HG03378 (cell line): ENCODE data around the gene PAM16.
"Not testable (repeated sequence)": the region's sequence is repeated elsewhere in the genome, so short reads cannot be mapped to it uniquely, and the experiment has no call there.

Experiments used
- ATAC-seq: cut with Tn5 transposase; IDR thresholded peaks from one replicate; pipeline ENCODE4 v1.9.1; 2021; ENCODE audit warnings: mild to moderate bottlenecking, moderate library complexity; ENCODE audit not compliant: unreplicated experiment

The PAM16 gene

GRCh38 chr16:4337540-4338088, 13.5 kb downstream of the PAM16 start:
- ATAC-seq: no peak

GRCh38 chr16:4336701-4337539, 14.2 kb downstream of the PAM16 start:
- ATAC-seq: no peak

- no peak for ATAC-seq
Observed at GRCh38 chr16:4334724-4335495, 16.2 kb downstream of the PAM16 start.

DNA sequence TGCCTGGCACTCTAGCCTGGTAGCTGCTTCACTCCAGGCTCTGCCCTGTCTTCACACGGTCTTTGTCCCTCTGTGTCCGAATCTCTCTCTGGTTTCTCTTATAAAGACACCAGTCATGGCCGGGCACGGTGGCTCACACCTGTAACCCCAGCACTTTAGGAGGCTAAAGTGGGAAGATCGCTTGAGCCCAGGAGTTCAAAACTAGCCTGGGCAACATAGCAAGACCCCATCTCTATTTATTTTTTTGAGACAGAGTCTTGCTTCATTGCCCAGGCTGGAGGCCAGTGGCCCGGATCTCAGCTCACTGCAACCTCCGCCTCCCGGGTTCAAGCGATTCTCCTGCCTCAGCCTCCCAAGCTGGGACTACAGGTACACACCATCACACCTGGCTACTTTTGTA, 17.4 kb downstream of the PAM16 start:
- ATAC-seq: not testable (repeated sequence)

GRCh38 chr16:4333308-4333638, 17.8 kb downstream of the PAM16 start:
- ATAC-seq: no peak

DNA sequence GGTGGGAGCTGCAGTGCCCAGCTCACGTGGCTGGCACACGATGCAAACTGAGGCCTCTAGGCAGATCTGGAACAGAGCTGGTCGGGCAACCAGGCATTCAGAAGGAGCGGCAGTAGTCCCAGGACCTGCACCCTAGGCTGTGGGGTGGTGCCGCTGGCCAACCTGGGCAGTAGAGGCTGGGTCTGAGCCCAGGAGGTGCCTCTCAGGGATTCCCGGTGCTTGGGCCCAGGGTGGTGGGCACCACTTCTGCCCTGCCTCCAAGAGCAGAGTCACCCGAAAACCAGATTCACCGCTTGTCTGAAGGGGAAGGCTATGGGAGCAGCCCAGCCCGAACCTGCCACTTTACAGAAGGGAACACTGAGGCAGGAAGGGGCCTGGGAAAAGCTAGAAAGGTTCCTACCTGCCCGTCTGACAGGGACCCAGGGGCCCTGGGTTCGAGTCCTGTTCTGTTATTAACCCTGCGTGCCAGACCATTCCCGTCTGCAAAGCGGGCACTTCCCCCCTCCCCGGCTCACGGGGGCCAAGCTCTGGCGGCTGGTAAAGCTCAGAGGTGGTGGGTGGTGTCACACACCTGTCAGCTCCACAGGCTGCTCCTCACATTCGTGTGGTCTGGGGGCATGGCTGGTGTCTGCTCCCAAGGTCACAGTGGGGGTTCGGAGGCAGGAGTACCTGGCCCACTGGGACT, 18.4 kb downstream of the PAM16 start:
- no peak for ATAC-seq

- ATAC-seq: no peak
Observed at GRCh38 chr16:4332083-4332482, 19.0 kb downstream of the PAM16 start.

- ATAC-seq: no peak
Observed at GRCh38 chr16:4330277-4330874, 20.7 kb downstream of the PAM16 start.

- ATAC-seq: no peak
Observed at GRCh38 chr16:4328782-4329775, 22.0 kb downstream of the PAM16 start.

- no peak for ATAC-seq
Observed at GRCh38 chr16:4328046-4328781, 22.9 kb downstream of the PAM16 start.

- ATAC-seq: no peak
Observed at GRCh38 chr16:4327386-4328045, 23.6 kb downstream of the PAM16 start.

DNA sequence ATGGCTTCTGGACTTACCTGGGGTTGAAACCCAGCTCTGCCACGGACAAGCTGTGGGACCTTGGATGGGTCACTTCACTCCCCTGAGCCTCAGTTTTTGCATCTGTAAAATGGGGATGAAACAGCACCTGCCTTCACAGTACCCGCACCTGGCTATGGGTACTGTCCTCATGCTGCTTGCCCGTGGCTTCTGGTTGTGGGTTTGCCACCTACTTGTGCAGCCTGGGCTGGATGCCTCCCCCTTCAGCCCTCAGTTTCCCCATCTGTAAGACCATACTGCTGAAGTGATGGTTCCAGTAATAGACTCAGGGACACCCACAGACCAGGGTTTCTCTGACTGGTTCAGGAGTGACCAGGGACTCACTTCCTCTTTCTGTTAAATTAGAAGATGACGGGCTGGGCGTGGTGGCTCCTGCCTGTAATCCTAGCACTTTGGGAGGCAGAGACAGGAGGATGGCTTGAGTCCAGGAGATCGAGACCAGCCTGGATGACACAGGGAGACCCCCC, 25.8 kb downstream of the PAM16 start:
- no peak for ATAC-seq

- no peak for ATAC-seq
Observed at GRCh38 chr16:4324492-4325252, 26.4 kb downstream of the PAM16 start.

DNA sequence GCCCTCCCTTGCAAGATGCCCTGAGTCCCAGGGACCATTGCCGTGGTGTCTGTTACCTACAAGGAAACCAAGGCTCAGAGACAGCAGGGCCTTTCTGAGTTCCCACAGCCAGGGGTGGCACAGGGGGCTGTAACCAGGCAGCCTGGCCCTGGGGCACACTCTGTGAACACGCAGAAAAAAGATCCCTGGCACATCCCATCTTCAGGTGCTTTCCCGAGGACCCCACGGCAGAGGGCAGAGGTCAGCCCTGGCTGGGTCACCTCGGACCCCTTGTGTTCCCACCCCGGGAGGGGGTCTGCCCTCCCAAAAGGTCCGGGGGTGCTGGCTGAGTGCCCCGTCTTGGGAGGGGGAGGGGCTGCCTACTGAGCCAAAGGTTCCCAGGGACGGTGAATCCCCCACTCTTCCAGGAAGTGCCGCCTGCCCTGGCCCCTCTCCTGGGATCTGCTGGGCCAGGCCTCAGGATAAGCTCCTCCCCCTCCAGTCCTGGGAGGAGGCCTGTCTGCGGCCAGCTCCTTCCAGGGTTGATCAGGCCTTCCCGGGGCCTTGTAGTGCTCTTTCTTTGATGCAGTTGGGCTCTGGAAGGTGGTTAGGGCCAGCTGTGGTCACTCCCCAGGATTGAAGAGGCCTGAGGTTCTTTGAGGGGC, 27.2 kb downstream of the PAM16 start:
- no peak for ATAC-seq

DNA sequence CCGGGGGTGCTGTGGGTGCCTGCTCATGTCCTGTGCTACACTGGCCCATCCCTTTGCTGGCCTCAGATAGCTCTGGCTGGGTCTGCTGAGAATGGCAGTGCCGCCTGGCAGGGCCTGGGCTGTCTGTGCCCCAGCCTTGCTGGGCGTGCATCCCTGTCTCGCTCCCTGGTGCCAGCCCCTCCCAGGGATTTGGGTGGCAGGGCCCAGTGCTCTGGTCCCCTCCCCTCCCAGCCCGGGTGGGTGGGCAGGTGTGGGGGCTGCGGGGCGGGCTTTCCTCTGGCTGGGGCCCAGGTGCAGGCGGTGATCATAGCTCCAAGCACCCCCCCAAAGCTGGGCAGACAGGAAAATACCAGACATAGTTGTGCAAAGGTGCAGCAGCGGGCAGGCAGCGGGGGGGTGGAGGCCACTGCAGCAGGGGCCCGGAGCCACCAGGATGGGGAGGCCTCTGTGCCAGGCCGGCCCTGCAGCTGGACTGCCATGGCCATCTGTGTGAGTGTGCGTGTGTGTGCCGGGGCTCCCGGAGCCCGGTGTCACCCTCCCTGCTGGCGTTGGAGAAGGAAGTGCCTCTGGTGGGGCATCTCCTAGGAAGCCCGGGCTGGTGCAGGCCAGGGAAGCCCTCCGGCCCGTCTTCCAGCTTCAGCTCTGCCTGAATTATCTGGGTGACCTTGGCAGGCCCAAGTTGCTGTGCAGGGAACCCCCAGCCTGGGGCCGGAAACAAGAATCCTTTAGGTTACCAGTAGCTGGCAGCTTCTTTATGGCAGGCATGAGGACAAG, 27.9 kb downstream of the PAM16 start:
- ATAC-seq: no peak
